Measurements from ENCODE around the gene PCGF6. TPM values are rescaled to one million over a fixed set of nuclear protein-coding genes. Genes with fewer than 3 reads are reported as not detected.

The PCGF6 gene
- total RNA-seq, 1 experiment from 2014 or later = 28.9 TPM

DNA sequence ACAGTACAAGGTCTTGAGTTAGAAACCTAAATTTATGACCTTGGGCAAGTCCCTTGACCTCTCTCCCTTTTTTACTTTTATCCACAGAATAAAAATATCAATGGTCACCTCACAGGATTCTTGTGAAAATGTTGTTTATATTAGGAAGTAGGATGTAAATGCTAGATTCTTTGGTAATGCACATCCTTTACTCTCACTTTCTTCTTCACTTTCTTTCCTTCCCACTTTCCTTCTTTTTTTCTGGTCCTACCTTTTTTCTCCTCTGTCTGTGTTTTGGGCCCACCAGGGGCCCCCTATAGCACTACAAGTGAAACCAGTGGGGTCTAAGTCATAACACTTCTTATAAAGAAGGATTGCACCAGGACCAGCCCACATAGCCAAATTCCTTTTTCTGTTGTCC lies 93.1 kb downstream of the PCGF6 start:
- H3K4me1 ChIP-seq = no peaks in the 10 kb centered on the region
- H3K36me3 ChIP-seq = no peaks in the 10 kb centered on the region
- no peak overlapping the region for H3K4me3 ChIP-seq
- DNase-seq = no peak
- no peak overlapping the region for H3K27ac ChIP-seq
- no peaks in the 10 kb centered on the region for H3K9me3 ChIP-seq (replicated peaks)
- no peaks in the 10 kb centered on the region for H3K27me3 ChIP-seq

GRCh38 chr10:103256613-103257012 lies 94.3 kb downstream of the PCGF6 start:
- H3K9me3 ChIP-seq (replicated peaks) = no peaks in the 10 kb centered on the region
- H3K27me3 ChIP-seq = no peaks in the 10 kb centered on the region
- no peak overlapping the region for H3K27ac ChIP-seq
- H3K4me1 ChIP-seq = no peaks in the 10 kb centered on the region
- H3K4me3 ChIP-seq = no peak overlapping the region
- H3K36me3 ChIP-seq = no peaks in the 10 kb centered on the region
- no peak for DNase-seq

GRCh38 chr10:103254538-103255325 lies 96.2 kb downstream of the PCGF6 start:
- Histone ChIP-seq H3K36me3 (no peaks in the 10 kb centered on the region), H3K4me1 (no peaks in the 10 kb centered on the region), H3K9me3 (replicated peaks) (no peaks in the 10 kb centered on the region), H3K4me3 (no peak overlapping the region), H3K27me3 (no peaks in the 10 kb centered on the region), H3K27ac (no peak overlapping the region)
- DNase-seq = no peak

DNA sequence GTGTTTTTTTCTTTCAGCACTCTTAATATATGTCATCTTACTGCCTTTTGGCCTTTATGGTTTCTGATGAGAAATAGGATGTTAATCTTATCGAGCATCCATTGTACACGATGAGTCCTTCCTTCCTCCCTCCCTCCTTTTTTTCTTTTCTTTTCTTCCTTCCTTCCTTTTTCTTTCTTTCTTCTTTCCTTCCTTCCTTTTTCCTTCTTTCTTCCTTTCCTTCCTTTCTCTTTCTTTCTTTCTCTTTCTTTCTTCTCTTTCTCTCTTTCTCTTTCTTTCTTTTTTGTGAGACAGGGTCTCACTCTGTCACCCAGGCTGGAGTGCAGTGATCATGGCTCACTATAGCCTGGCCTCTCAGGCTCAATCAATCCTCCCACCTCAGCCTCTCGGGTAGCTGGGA lies 96.8 kb downstream of the PCGF6 start:
- Histone ChIP-seq H3K9me3 (replicated peaks) (no peaks in the 10 kb centered on the region), H3K4me3 (no peak overlapping the region), H3K27ac (no peak overlapping the region), H3K27me3 (no peaks in the 10 kb centered on the region), H3K36me3 (no peaks in the 10 kb centered on the region), H3K4me1 (no peaks in the 10 kb centered on the region)
- DNase-seq = no peak

Other genes with a start within 250 kb of the PCGF6 start
- 77.0 and 78.4 TPM in 2 replicates for gene NT5C2, start 157.9 kb downstream of the PCGF6 start, total RNA-seq (2014; rRNA removed; shearing (Covaris generic))
- not detected in 2 replicates for gene RPEL1, start 105.3 kb downstream of the PCGF6 start, total RNA-seq (2014; rRNA removed; shearing (Covaris generic))
- gene INA, start 74.0 kb downstream of the PCGF6 start, total RNA-seq (2014; rRNA removed; shearing (Covaris generic)) = not detected in 2 replicates
- 20.7 and 23.2 TPM in 2 replicates for gene TAF5, start 16.8 kb upstream of the PCGF6 start, total RNA-seq (2014; rRNA removed; shearing (Covaris generic))
- gene ATP5MK, start 45.3 kb upstream of the PCGF6 start, total RNA-seq (2014; rRNA removed; shearing (Covaris generic)) = 307 and 321 TPM in 2 replicates
- 76.1 and 80.0 TPM in 2 replicates for gene PDCD11, start 45.5 kb upstream of the PCGF6 start, total RNA-seq (2014; rRNA removed; shearing (Covaris generic))
- gene CALHM2, start 101.2 kb upstream of the PCGF6 start, total RNA-seq (2014; rRNA removed; shearing (Covaris generic)) = 34.8 and 35.0 TPM in 2 replicates
- gene CALHM1, start 107.8 kb upstream of the PCGF6 start, total RNA-seq (2014; rRNA removed; shearing (Covaris generic)) = 0.02 and 0.13 TPM in 2 replicates
- not detected in 2 replicates for gene CALHM3, start 128.1 kb upstream of the PCGF6 start, total RNA-seq (2014; rRNA removed; shearing (Covaris generic))
- 2.6 and 4.1 TPM in 2 replicates for gene NEURL1, start 142.6 kb upstream of the PCGF6 start, total RNA-seq (2014; rRNA removed; shearing (Covaris generic))